Transverse colon (tissue), 4 donors: ENCODE results near the gene RCN1. TPM values are rescaled to one million over a fixed set of nuclear protein-coding genes. Genes with fewer than 3 reads are reported as not detected.
"Not testable (repeated sequence)": the region's sequence is repeated elsewhere in the genome, so short reads cannot be mapped to it uniquely, and the experiment has no call there.

ENCODE experiments used
- DNase-seq: peaks from one replicate; pipeline ENCODE4 v3.0.0-alpha.2; 2019
- H3K27ac ChIP-seq, 4 donors: fragments of 200-600 bp; sonication (generic); 2 replicates each; pipeline ENCODE4 v1.5.1; 2016 to 2018; ENCODE audit warnings: inconsistent platforms in 4 of 4
- H3K27me3 ChIP-seq: fragments of 200-600 bp; sonication (generic); 2 replicates; pipeline ENCODE4 v1.5.1; 2017; ENCODE audit warnings: inconsistent platforms
- H3K36me3 ChIP-seq, 4 donors: fragments of 200-600 bp; sonication (generic); 2 replicates each; pipeline ENCODE4 v1.5.1; 2017 to 2019; ENCODE audit warnings: inconsistent platforms in 4 of 4
- H3K4me1 ChIP-seq, 4 donors: fragments of 200-600 bp; sonication (generic); 2 replicates each; pipeline ENCODE4 v1.5.1; 2017 to 2020; ENCODE audit warnings: inconsistent platforms in 4 of 4
- H3K4me3 ChIP-seq, 4 donors: fragments of 200-600 bp; sonication (generic); 1 replicate in 1 of 4; 2 replicates in 3 of 4; pipeline versions ENCODE4 v1.5.1 to v1.6.1; 2017 to 2019; ENCODE audit warnings: inconsistent platforms in 4 of 4
- H3K9me3 ChIP-seq, 2 donors: fragments of 200-600 bp; sonication (generic); 2 replicates each; pipeline ENCODE4 v1.5.1; 2017 to 2019; ENCODE audit warnings: inconsistent platforms in 2 of 2
- CTCF ChIP-seq, 5 experiments: fragments of 200-600 bp in 3 of 5; fragments of 450-650 bp in 2 of 5; sonication (generic) in 3 of 5; IDR thresholded peaks; 1 replicate in 2 of 5; 2 replicates in 3 of 5; pipeline ENCODE4 v1.5.1; 2016 to 2017; ENCODE audit warnings: antibody characterized with exemption in 5 of 5, inconsistent platforms in 3 of 5, mild to moderate bottlenecking in 2 of 5, moderate library complexity in 1 of 5
- EP300 ChIP-seq: sonication (generic); formaldehyde crosslinking; IDR thresholded peaks from one replicate; pipeline ENCODE4 v1.6.1; 2017; ENCODE audit warnings: antibody characterized with exemption, low read depth
- POLR2A ChIP-seq: fragments of 450-650 bp; IDR thresholded peaks from one replicate; pipeline ENCODE4 v1.6.1; 2016; ENCODE audit warnings: antibody characterized with exemption, mild to moderate bottlenecking, moderate library complexity
- POLR2AphosphoS5 ChIP-seq, 3 donors: sonication (generic); formaldehyde crosslinking; IDR thresholded peaks; one replicate each; pipeline ENCODE4 v1.6.1; 2016; ENCODE audit warnings: antibody characterized with exemption in 3 of 3
- WGBS, 2 donors: methylation state at CpG; one replicate each; pipeline ENCODE4 v1.1.5; 2018; ENCODE audit warnings: low coverage in 1 of 2; 5-methylcytosine and 5-hydroxymethylcytosine counted together
- in situ Hi-C, 4 donors: fragments of 200-750 bp; cut with MboI; loops; one replicate each; pipeline versions ENCODE4 v1.15.0 to v1.15.1; 2017; ENCODE audit warnings: low sequenced_read_pairs in 3 of 4, low pct_ligation_motif_present in 1 of 4, low pct_unique_long_range_greater_than_20kb in 1 of 4
- intact Hi-C: fragments of 100-400 bp; cut with DNase I; formaldehyde crosslinking; loops from one replicate; pipeline ENCODE4 v1.15.1; 2023; ENCODE audit warnings: low total_unique reads
- total RNA-seq, 4 donors: library from RNA; depleted of rRNA; stranded (reverse); fragments of >200 nt; gene quantifications; one replicate each; pipeline ENCODE4 v1.1.0, GENCODE V29; 2016

RCN1 gene
- total RNA-seq, 4 donors from 2014 or later = 3.4 to 32.4 (median 28.8) TPM

- Histone ChIP-seq H3K4me3 (no peak overlapping the region), H3K36me3 (no peaks in the 10 kb centered on the region), H3K9me3 (no peaks in the 10 kb centered on the region), H3K4me1 (no peaks in the 10 kb centered on the region), H3K27ac (no peak overlapping the region), H3K27me3 (peaks cover 14% of the 10 kb centered on the region)
- 61 to 78% methylated on average over 3 to 6 of the region's 6 CpGs for WGBS, 2 donors
- DNase-seq = no peak
- TF ChIP-seq POLR2A = no peak
- TF ChIP-seq CTCF (IDR thresholded peaks at IDR 0.05) = no peak
- no peak for TF ChIP-seq POLR2AphosphoS5 (IDR thresholded peaks at IDR 0.05)
- intact Hi-C loops (no loop called here), in situ Hi-C loops (loop anchor here in 3 of 4 donors (5.0 kb wide), 1 partner anchor 116 kb away; no protein-coding TSS in a partner anchor)
These were observed 34.4 kb upstream of the RCN1 start for GRCh38 chr11:32056438-32056837.

DNA sequence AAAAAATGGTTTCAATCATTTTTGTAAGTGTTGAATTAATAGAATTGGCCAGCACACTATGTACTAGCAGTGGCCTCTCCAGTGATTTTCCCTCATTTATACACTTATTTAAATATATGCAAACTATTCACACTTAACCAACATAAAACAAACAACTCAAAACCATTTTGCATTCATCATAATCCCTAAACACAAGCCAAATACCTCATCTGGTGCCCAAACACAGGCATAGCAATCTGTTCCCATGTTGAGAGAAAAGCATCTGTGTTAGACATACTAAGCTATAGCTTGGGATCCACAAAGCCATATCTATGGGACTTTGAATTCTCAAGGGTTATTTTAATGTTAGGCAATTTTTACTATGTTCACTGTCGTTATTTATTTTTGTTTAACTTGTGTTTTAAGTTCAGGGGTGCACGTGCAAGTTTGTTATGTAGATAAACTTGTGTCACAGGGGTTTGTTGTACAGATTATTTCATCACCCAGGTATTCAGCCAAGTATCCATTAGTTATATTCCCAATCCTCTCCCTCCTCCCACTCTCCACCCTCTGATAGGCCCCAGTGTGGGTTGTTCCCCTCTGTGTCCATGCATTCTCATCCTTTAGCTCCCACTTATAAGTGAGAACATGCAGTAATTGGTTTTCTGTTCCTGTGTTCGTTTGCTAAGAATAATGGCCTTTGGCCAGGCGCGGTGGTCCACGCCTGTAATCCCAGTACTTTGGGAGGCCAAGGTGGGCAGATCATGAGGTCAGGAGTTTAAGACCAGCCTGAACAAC lies 31.0 kb upstream of the RCN1 start:
- Histone ChIP-seq H3K27me3 (no peaks in the 10 kb centered on the region), H3K36me3 (no peaks in the 10 kb centered on the region), H3K4me1 (no peaks in the 10 kb centered on the region), H3K27ac (no peak overlapping the region), H3K4me3 (no peak overlapping the region), H3K9me3 (no peaks in the 10 kb centered on the region)
- intact Hi-C loops (no loop called here), in situ Hi-C loops (loop anchor here in 3 of 4 donors (5.0 kb wide), 1 partner anchor 112 kb away; no protein-coding TSS in a partner anchor)
- TF ChIP-seq POLR2A (no peak), CTCF (IDR thresholded peaks at IDR 0.05) (no peak), POLR2AphosphoS5 (IDR thresholded peaks at IDR 0.05) (no peak), EP300 (no peak)
- DNase-seq = no peak
- WGBS, 2 donors = 39 to 76% methylated on average over 2 to 6 of the region's 6 CpGs

GRCh38 chr11:32062540-32062939 lies 28.3 kb upstream of the RCN1 start:
- in situ Hi-C loops = no loop called here

DNA sequence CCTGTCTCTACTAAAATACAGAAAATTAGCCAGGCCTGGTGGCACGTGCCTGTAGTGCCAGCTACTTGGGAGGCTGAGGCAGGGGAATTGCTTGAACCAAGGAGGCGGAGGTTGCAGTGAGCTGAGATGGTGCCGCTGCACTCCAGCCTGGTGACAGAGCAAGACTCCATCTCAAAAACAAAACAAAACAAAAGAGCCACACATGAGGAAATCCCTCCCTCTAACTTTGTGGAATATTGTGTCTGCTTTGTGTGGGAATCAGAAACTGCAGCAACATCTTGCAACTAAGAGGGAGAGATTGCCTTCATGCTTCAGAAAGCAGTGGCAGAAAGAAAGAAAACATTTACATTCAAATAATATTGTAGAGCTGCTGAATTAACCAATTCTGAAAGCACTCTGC lies 27.8 kb upstream of the RCN1 start:
- H3K9me3 ChIP-seq, H3K4me1 ChIP-seq, DNase-seq, H3K27ac ChIP-seq, H3K4me3 ChIP-seq, intact Hi-C loops, in situ Hi-C loops, H3K36me3 ChIP-seq: not testable (repeated sequence)
- 82% methylated on average over 3 of the region's 3 CpGs; no CpG with 5 or more reads in 1 of the 2 donors for WGBS, 2 donors
- peaks cover 15% of the 10 kb centered on the region for H3K27me3 ChIP-seq

More at GRCh38 chr11:32062540-32062939, 28.3 kb upstream of the RCN1 start:
- WGBS, 2 donors = 73 to 87% methylated on average over 2 to 3 of the region's 3 CpGs
- no peak for DNase-seq
- Histone ChIP-seq H3K36me3 (no peaks in the 10 kb centered on the region), H3K27me3 (peaks cover 10% of the 10 kb centered on the region), H3K27ac (no peak overlapping the region), H3K9me3 (no peaks in the 10 kb centered on the region), H3K4me3 (no peak overlapping the region), H3K4me1 (no peaks in the 10 kb centered on the region)
- intact Hi-C loops = no loop called here
- no peak for TF ChIP-seq EP300

DNA sequence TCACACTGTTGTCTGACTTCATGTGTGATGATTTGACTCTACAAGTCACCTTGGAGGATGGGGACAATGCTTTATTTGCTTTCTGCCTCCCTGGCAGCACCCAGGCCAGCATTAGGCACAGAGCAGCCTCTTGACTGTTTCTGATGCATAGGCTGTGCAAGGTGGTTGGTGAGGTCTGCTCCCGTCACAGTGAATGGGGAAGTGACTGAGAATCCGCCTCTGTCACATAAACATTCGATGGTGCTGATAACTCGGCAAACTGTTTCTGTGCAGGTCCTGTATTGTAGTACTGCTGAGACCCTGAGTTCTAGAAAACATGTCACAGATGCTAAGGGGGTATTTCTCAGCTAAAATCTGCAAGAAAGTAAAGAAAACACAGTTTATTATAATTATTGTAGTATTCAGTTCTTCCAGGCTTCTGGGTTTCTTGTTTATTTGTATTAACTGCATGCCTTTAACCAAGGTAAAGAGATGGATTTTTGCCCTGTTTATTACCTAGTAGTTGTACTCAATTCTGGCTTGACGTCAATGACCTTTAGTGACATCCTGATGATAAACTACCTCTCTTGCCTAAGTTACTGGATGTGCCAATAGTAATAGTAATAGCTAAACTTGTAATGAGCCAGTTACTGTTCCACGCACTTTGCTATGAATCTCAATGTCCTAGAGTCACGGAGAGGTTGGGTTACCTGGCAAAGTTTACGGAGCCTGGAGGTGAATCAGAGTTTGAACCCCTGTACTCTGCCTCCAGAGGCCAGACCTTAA lies 24.8 kb upstream of the RCN1 start:
- WGBS, 2 donors = 77 to 78% methylated on average over 6 to 8 of the region's 8 CpGs
- Histone ChIP-seq H3K36me3 (no peaks in the 10 kb centered on the region), H3K4me3 (no peak overlapping the region), H3K4me1 (no peaks in the 10 kb centered on the region), H3K9me3 (no peaks in the 10 kb centered on the region), H3K27ac (no peak overlapping the region), H3K27me3 (peaks cover 41% of the 10 kb centered on the region)
- TF ChIP-seq EP300 = no peak
- TF ChIP-seq POLR2AphosphoS5 (IDR thresholded peaks at IDR 0.05) = no peak
- no peak for TF ChIP-seq CTCF (IDR thresholded peaks at IDR 0.05)
- no peak for TF ChIP-seq POLR2A
- DNase-seq = no peak
- intact Hi-C loops = no loop called here
- in situ Hi-C loops = no loop called here
